T-cell (primary cell): ENCODE measurements around the gene ZSWIM7. TPM values are rescaled to one million over a fixed set of nuclear protein-coding genes. Genes with fewer than 3 reads are reported as not detected.

ENCODE experiments used
- ATAC-seq, 4 experiments: fragments of 200-7000 bp in 3 of 4; fragments of 150-1000 bp in 1 of 4; cut with Tn5 transposase; replicated peaks in 1 of 4; 1 replicate in 3 of 4; 2 replicates in 1 of 4; pipeline ENCODE4 v1.10.0; 2021; ENCODE audit warnings: moderate library complexity in 3 of 4, mild to moderate bottlenecking in 2 of 4, moderate number of reproducible peaks in 1 of 4
- CTCF ChIA-PET, 2 donors: fragments of 300-600 bp; sonication (Branson Sonifier 250); formaldehyde crosslinking; loops; one replicate each; lab custom pipeline; 2022; ENCODE audit warnings: antibody characterized with exemption in 2 of 2; lab: Charles Lee
- POLR2A ChIA-PET, 2 donors: fragments of 300-600 bp; sonication (Branson Sonifier 250); formaldehyde crosslinking; loops; one replicate each; lab custom pipeline; 2022; ENCODE audit warnings: antibody characterized with exemption in 2 of 2; lab: Charles Lee
- DNase-seq, 35 experiments: peaks; one replicate each; pipeline versions ENCODE4 v3.0.0 to v3.0.0-alpha.2; 2013 to 2023
- H3K27ac ChIP-seq: one replicate; pipeline ENCODE4 v1.5.1; 2013; ENCODE audit warnings: low read length
- H3K27me3 ChIP-seq, 2 experiments: replicated peaks in 1 of 2; 1 replicate in 1 of 2; 2 replicates in 1 of 2; pipeline versions ENCODE4 v1.6.1 to v1.7.0; 2013; ENCODE audit warnings: low read length in 1 of 2, mixed read lengths in 1 of 2; ENCODE audit not compliant: control insufficient read depth in 2 of 2, insufficient read depth in 2 of 2; ENCODE audit errors: extremely low read depth in 1 of 2
- H3K36me3 ChIP-seq, 2 donors: 1 replicate in 1 of 2; 2 replicates in 1 of 2; pipeline versions ENCODE4 v1.6.1 to v1.7.0; 2013; ENCODE audit warnings: low read length in 1 of 2; ENCODE audit not compliant: control insufficient read depth in 2 of 2, insufficient read depth in 1 of 2; ENCODE audit errors: extremely low read depth in 1 of 2
- H3K4me1 ChIP-seq, 2 experiments: 1 replicate in 1 of 2; 2 replicates in 1 of 2; pipeline versions ENCODE4 v1.6.1 to v1.7.0; 2013; ENCODE audit warnings: low read length in 2 of 2, mixed read lengths in 1 of 2; ENCODE audit not compliant: insufficient read depth in 2 of 2, control insufficient read depth in 1 of 2; ENCODE audit errors: extremely low read depth in 1 of 2
- H3K4me3 ChIP-seq, 2 donors: 1 replicate in 1 of 2; 2 replicates in 1 of 2; pipeline versions ENCODE4 v1.5.1 to v1.7.0; 2013; ENCODE audit warnings: mild to moderate bottlenecking in 2 of 2, low read length in 1 of 2, moderate library complexity in 1 of 2; ENCODE audit not compliant: control insufficient read depth in 1 of 2; ENCODE audit errors: extremely low read depth in 1 of 2
- H3K9me3 ChIP-seq: 2 replicates; pipeline ENCODE4 v1.7.0; 2013
- H3K27ac Mint-ChIP-seq, 2 donors: one replicate each; pipeline ENCODE4 v1.8.0; 2020 to 2021; ENCODE audit warnings: mild to moderate bottlenecking in 2 of 2, mixed read lengths in 2 of 2
- H3K27me3 Mint-ChIP-seq, 2 donors: one replicate each; pipeline ENCODE4 v1.8.0; 2021 to 2022; ENCODE audit warnings: mixed read lengths in 2 of 2
- H3K36me3 Mint-ChIP-seq: one replicate; pipeline ENCODE4 v1.8.0; 2021; ENCODE audit warnings: mixed read lengths
- H3K4me1 Mint-ChIP-seq, 3 donors: one replicate each; pipeline ENCODE4 v1.8.0; 2020 to 2022; ENCODE audit warnings: mixed read lengths in 3 of 3, mild to moderate bottlenecking in 1 of 3
- H3K4me3 Mint-ChIP-seq, 3 donors: one replicate each; pipeline ENCODE4 v1.8.0; 2020 to 2022; ENCODE audit warnings: mild to moderate bottlenecking in 3 of 3, mixed read lengths in 3 of 3, moderate library complexity in 3 of 3
- H3K9me3 Mint-ChIP-seq, 3 donors: one replicate each; pipeline ENCODE4 v1.8.0; 2020 to 2022; ENCODE audit warnings: mixed read lengths in 3 of 3
- WGBS: methylation state at CpG from one replicate; pipeline ENCODE4 v1.1.5; 2013; ENCODE audit warnings: missing lambda C conversion rate; ENCODE audit not compliant: insufficient coverage; 5-methylcytosine and 5-hydroxymethylcytosine counted together
- total RNA-seq, 35 experiments: library from RNA in 6 of 35; stranded (reverse) in 6 of 35; fragments of 120-200 nt in 1 of 35; gene quantifications; one replicate each; pipeline versions ENCODE4 v1.2.1 to v1.2.4 and lab custom pipeline; 2013 to 2026

Gene ZSWIM7
- total RNA-seq, 5 donors from 2014 or later (not counting 1 experiment from before 2014, with no cell fraction given) = 18.1 to 28.7 (median 22.8) TPM

- Mint-ChIP-seq H3K4me1 (no peaks in the 10 kb centered on the region), H3K4me3 (no peak overlapping the region), H3K9me3 (no peaks in the 10 kb centered on the region), H3K27me3 (peaks cover under 1 to 6% of the 10 kb centered on the region in 2 donors), H3K27ac (no peak overlapping the region), H3K36me3 (no peaks in the 10 kb centered on the region)
- no peak for ATAC-seq
- Histone ChIP-seq H3K4me3 (no peak overlapping the region), H3K27me3 (peaks cover 0 to 22% of the 10 kb centered on the region in 2 experiments), H3K9me3 (no peaks in the 10 kb centered on the region), H3K36me3 (no peaks in the 10 kb centered on the region), H3K27ac (no peak overlapping the region), H3K4me1 (no peaks in the 10 kb centered on the region)
- ChIA-PET CTCF (no interaction called here), POLR2A (no interaction called here)
- 94% methylated on average over 3 of the region's 6 CpGs for WGBS
- no peak for DNase-seq
These were observed 48.0 kb downstream of the ZSWIM7 start for GRCh38 chr17:15951368-15952047.

GRCh38 chr17:15947976-15948752 lies 51.3 kb downstream of the ZSWIM7 start:
- no peaks in the 10 kb centered on the region for H3K9me3 ChIP-seq
- ATAC-seq (no peak), DNase-seq (no peak)
- Mint-ChIP-seq H3K4me3 (no peak overlapping the region), H3K27ac (no peak overlapping the region), H3K27me3 (peaks cover 17 to 27% of the 10 kb centered on the region in 2 donors), H3K4me1 (peaks cover 8 to 12% (median 10%) of the 10 kb centered on the region in 3 donors), H3K9me3 (no peaks in the 10 kb centered on the region), H3K36me3 (no peaks in the 10 kb centered on the region)
- H3K27me3 ChIP-seq = peaks cover 6 to 51% of the 10 kb centered on the region in 2 experiments
- CTCF ChIA-PET = interaction anchor here in 1 of 2 donors (0.5 kb wide), 1 partner anchor 170 kb away, joined by 4 read pairs; no protein-coding TSS in a partner anchor
- H3K4me1 ChIP-seq = peaks cover 5 to 15% of the 10 kb centered on the region in 2 experiments
- no peak overlapping the region for H3K4me3 ChIP-seq
- WGBS = 85% methylated on average over 7 of the region's 16 CpGs
- H3K36me3 ChIP-seq = no peaks in the 10 kb centered on the region
- no peak overlapping the region for H3K27ac ChIP-seq
- POLR2A ChIA-PET = no interaction called here

- Mint-ChIP-seq H3K4me1 (peaks cover 8 to 12% (median 10%) of the 10 kb centered on the region in 3 donors), H3K36me3 (no peaks in the 10 kb centered on the region), H3K9me3 (no peaks in the 10 kb centered on the region), H3K27me3 (peaks cover 22 to 35% of the 10 kb centered on the region in 2 donors), H3K4me3 (peak overlapping the region in 1 of 3 donors; percentile 14), H3K27ac (no peak overlapping the region)
- Histone ChIP-seq H3K36me3 (no peaks in the 10 kb centered on the region), H3K4me3 (no peak overlapping the region), H3K9me3 (no peaks in the 10 kb centered on the region), H3K27me3 (peaks cover 8 to 60% of the 10 kb centered on the region in 2 experiments), H3K4me1 (peaks cover 5 to 15% of the 10 kb centered on the region in 2 experiments), H3K27ac (no peak overlapping the region)
- CTCF ChIA-PET = interaction anchor here (0.5 to 0.6 kb wide), 2 partner anchors 39 to 169 kb away, joined by 3 to 4 read pairs; no protein-coding TSS in a partner anchor
- DNase-seq = no peak
- POLR2A ChIA-PET = no interaction called here
- WGBS = 83% methylated on average over 1 of the region's 3 CpGs
- ATAC-seq = no peak
These were observed 52.2 kb downstream of the ZSWIM7 start for GRCh38 chr17:15947271-15947670.

GRCh38 chr17:15946611-15947120 lies 52.8 kb downstream of the ZSWIM7 start:
- H3K36me3 Mint-ChIP-seq = no peaks in the 10 kb centered on the region
- no peaks in the 10 kb centered on the region for H3K9me3 Mint-ChIP-seq
- H3K27ac Mint-ChIP-seq = peak overlapping the region in 1 of 2 donors; percentile 62
- Histone ChIP-seq H3K9me3 (no peaks in the 10 kb centered on the region), H3K27ac (no peak overlapping the region), H3K4me1 (peaks cover 5 to 15% of the 10 kb centered on the region in 2 experiments), H3K36me3 (no peaks in the 10 kb centered on the region), H3K4me3 (no peak overlapping the region), H3K27me3 (peaks cover 8 to 65% of the 10 kb centered on the region in 2 experiments)
- CTCF ChIA-PET = interaction anchor here in 1 of 2 donors (0.6 kb wide), 1 partner anchor 40 kb away, joined by 3 read pairs; no protein-coding TSS in a partner anchor
- peaks cover 8 to 12% (median 10%) of the 10 kb centered on the region in 3 donors for H3K4me1 Mint-ChIP-seq
- peaks cover 22 to 37% of the 10 kb centered on the region in 2 donors for H3K27me3 Mint-ChIP-seq
- H3K4me3 Mint-ChIP-seq = peak overlapping the region in 1 of 3 donors; percentile 75
- ATAC-seq = no peak
- POLR2A ChIA-PET = interaction anchor here in 1 of 2 donors (0.6 kb wide), 1 partner anchor 43 kb away, joined by 10 read pairs; no protein-coding TSS in a partner anchor
- WGBS = 81% methylated on average over 8 of the region's 9 CpGs
- no peak for DNase-seq

GRCh38 chr17:15945527-15946191 lies 53.8 kb downstream of the ZSWIM7 start:
- no peaks in the 10 kb centered on the region for H3K36me3 ChIP-seq
- ChIA-PET POLR2A (no interaction called here), CTCF (no interaction called here)
- H3K9me3 ChIP-seq = no peaks in the 10 kb centered on the region
- ATAC-seq = peak in 3 of 4 experiments; percentile 2 to 32 (median 8)
- H3K27ac Mint-ChIP-seq = no peak overlapping the region
- peaks cover 22 to 40% of the 10 kb centered on the region in 2 donors for H3K27me3 Mint-ChIP-seq
- H3K27me3 ChIP-seq = peaks cover 8 to 70% of the 10 kb centered on the region in 2 experiments
- H3K4me1 Mint-ChIP-seq = peaks cover 8 to 12% (median 10%) of the 10 kb centered on the region in 3 donors
- no peaks in the 10 kb centered on the region for H3K9me3 Mint-ChIP-seq
- WGBS = 8% methylated on average over 63 of the region's 64 CpGs
- H3K4me3 ChIP-seq = peak overlapping the region; percentile 41 to 80
- no peaks in the 10 kb centered on the region for H3K36me3 Mint-ChIP-seq
- H3K4me3 Mint-ChIP-seq = peak overlapping the region; percentile 71 to 77 (median 75)
- DNase-seq = peak in 1 of 35 experiments; percentile 4
- no peak overlapping the region for H3K27ac ChIP-seq
- peaks cover 5 to 15% of the 10 kb centered on the region in 2 experiments for H3K4me1 ChIP-seq
